Tongue (tissue), 2 donors: ENCODE data around the gene TMEM108. TPM values are rescaled to one million over a fixed set of nuclear protein-coding genes. Genes with fewer than 3 reads are reported as not detected.
A peak's percentile ranks its signal among the peaks of the same experiment; 100 is the strongest.

Source experiments
- DNase-seq: peaks from one replicate; pipeline ENCODE4 v3.0.0-alpha.2; 2015
- total RNA-seq: library from RNA; depleted of rRNA; stranded (reverse); fragments of >200 nt; gene quantifications from one replicate; pipeline ENCODE4 v1.2.3, GENCODE V29; 2014

The TMEM108 gene
- total RNA-seq, 1 donor from 2014 or later = 4.6 TPM

- no peak for DNase-seq
Observed at GRCh38 chr3:133388696-133389395, 350.7 kb downstream of the TMEM108 start.

DNA sequence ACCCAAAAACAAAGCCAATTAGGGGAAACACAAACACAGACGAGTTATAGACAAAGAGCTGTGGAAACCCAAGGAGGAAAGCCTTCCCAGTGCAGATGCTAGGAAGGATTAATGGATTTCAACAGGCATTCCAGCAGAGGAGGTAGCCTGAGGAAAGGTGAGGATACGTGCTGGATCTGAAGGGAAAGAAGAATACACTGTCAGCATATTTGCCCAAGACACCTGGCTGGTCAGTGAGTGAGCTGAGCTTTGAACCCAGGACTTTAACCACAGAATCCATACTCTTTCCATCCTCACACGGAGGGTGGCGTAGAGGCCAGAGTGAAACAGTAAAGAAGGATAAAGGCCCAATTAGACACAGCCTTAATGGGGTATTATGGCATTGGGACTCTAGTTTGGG lies 352.5 kb downstream of the TMEM108 start:
- DNase-seq = no peak

DNA sequence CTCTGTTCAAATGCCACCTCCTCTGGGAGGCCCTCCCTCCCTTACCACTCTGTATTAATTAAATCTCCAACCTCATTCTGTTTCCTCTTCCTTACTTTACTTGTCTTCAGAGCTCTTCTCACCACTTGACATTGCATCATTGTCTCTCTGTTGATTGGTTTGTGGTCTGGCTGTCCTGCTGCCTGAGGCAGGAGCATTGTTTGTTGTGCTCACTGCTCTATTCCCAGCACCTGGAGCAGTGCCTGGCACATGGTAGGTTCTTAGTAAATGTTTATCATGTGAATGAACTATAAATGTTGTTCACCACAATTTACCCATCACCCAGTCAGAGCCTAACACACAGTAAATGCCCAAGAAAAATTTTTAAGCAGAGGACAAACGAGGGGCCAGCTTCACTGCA lies 355.0 kb downstream of the TMEM108 start:
- no peak for DNase-seq

GRCh38 chr3:133393691-133394474 lies 355.7 kb downstream of the TMEM108 start:
- DNase-seq = no peak

- no peak for DNase-seq
Observed at GRCh38 chr3:133394561-133395311, 356.5 kb downstream of the TMEM108 start.

DNA sequence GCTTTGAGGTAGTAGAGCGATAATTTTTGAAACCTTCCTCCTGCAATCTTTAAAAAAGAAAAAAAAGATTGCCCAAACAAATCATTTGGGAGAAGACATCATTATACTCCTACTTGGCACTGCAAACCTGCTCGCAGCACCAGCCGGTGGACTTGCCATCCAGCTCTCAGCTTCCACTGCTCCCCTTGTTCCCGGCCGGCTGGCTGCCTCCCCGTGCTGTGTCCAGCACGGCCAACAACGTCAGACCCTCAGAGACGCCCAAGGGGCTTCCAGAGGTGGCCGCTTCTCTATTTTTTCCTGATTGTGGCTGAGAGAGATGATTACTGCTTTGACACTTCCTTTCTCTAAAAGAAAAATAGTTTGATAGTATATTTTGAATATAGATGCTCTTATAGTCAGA lies 358.7 kb downstream of the TMEM108 start:
- no peak for DNase-seq

DNA sequence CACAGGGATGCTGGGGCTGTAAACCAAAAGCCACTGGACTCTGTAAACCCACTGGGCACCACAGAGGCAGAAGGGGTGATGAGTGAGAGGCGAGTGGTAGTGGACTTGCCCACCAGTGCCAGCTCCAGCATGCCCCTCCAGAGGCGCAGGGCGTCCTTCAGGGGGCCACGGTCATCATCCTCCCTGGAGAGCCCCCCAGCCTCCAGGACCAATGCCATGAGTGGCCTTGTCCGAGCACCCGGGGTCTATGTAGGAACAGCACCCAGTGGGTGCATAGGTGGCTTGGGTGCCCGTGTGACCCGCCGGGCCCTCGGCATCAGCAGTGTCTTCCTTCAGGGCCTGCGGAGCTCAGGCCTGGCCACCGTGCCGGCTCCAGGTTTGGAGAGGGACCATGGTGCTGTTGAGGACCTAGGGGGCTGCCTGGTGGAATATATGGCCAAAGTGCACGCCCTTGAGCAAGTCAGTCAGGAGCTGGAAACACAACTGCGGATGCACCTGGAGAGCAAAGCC lies 361.9 kb downstream of the TMEM108 start, which contains the start of gene BFSP2:
TSS of gene BFSP2 (plus strand) at position 51 of the 510 bp plus-strand sequence. CDS start at position 79, 28 bp downstream.
- DNase-seq = no peak

DNA sequence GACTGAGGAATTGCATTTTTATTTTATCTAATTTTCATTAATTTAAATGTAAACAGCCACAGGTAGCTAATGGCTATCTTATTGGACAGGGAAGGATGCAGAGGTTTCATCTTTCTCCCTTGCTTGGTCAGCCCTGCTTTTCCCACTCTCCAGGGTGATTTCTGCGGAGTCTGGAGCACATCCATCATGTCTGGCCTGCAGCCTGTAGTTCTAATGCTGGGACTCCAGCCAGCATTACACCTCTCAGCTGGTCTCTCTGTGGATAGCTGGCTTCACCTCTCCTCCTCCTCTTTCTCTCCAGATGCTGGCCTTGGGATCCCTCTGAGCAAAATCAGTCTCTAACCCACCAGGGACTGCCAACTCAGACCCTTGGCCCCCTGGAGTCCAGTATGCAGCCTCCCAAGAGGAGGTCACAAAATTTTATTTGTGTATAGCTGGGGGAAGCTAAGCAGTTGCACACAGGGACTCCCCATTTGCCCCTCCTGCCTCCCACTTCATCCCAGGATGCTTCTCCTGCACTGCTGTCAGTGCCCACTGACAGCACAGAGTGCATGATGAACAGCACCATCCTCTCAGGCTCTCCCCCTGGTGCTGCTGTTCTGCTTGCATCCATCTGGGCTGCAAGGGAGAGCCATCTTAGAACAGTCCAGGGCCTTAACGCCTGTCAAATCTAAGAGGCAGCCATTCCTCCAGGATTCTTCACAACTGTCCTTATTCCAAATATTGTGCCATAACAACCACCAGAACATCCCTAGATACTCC lies 363.4 kb downstream of the TMEM108 start:
- peak; percentile 75 for DNase-seq

DNA sequence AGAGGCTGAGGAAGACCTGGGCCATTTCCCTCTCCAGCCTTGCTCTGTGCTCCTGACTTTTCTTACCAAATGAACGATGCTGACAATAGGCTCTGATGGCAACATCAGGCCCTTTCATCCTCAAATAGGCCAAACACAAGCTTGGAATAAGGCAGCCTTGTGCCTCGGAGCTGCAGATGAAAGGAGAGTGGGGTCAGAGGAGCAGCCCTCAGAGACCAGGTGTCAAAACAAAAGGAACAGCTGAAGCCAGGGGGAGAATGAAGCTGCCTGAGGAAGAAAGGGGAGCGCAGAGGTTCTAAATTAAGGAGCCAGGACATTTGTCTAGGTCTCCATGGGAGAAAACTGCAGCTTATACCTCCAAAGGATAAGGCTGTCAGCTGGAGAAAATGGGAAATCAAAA lies 366.7 kb downstream of the TMEM108 start:
- peak; percentile 43 for DNase-seq

- peak; percentile 9 for DNase-seq
Observed at GRCh38 chr3:133408366-133408765, 370.2 kb downstream of the TMEM108 start.

DNA sequence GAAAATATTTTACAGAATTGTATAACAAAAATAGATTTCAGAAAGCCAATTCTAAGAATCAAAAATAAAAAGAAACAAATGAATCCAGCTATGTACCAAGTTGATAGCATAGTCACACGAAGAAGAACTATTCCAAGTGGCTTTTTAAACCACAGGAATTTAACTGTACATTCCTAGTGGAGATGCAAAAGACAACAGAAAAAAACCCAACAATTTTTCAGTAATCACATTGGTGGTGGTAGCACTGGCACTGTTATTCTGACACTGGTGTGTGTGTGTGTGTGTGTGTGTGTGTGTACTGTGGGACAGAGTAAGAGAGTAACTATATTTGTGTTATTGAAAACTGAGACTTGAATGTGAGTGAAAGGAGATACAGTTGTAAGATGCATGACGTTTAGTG lies 370.8 kb downstream of the TMEM108 start:
- DNase-seq = no peak

GRCh38 chr3:133410191-133410892 lies 372.2 kb downstream of the TMEM108 start:
- DNase-seq = no peak

DNA sequence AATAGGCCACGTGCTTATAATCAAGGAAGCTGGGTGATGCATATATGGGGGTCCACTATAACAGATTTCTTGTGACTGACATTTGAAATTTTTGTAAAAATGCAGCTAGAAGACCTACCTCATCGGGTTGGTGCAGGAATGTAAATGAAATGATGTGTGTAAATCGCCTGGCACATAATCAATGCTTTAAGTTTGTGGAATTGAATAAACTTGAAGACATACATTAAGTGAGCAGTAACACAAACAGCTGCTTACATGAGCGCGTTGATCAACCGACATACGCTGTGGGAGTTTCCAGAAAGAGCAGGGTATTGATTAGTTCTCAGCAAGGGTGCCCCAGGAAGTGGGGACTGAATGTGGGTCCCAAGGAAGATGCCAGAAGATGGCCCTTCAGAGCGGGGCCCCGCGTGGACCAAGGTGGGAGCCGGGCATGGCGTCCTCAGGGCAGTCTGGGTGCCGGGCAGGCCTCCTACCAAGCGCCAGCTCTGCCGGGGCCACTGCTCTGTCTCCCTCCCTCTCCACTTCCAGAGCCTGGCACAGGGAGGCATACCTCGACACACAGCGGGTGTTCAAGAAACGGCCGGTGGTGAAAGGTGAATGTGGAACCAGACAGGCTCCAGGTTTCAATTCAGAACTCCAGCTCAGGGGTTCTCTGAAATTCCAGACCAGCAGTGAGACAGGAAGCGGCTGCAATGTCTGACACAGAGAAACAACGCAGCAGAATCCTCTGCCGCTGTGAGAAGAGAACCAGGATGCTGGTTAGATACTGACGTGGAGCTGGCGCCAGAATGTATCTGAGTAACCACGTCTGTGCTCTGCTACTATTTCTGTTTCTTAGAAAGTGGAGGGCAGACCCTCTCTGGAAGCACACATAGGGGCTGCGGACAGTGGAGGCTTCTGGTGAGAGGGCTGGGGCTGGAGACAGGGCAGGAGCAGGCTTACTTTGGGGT lies 374.3 kb downstream of the TMEM108 start:
- peak; percentile 42 for DNase-seq

DNA sequence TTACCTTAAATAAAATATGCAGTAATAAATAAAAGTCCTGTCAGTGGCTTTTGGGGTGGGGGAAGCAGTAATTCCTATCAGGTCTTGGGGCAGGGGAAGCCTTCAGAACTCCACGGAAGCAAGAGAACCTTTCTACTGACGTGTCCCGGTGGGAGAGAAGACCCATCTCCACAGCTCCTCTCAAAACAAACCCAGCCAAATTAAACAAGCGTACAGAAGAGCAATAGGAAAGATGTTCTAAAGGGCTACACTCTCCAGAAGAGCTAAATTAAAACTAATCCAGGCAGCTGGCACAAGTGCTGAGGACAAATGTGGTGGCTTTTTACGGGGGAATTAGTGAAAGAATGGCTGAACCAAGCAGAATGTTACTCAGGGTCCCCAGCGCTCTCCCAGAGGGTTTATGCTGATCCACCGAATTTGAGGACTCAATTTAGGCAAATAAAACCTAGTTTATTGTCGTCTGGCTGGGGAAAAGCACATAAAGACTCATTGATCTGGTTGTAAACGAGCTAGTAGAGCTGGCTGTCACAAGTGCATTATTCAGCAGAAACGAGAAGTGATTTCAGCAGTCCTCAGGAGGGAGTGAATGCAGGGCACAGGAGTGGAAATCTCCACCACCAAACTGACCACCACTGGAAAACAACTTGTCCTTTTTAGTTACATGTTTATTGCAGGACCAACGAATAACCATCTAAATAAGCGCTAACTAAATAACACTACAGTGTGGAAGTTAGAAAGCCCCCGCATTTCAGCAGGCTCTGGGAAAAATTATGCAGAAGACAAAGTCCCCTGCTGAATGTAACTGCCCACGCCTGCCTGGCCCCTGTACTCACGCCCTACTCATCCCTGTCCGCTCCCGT lies 375.2 kb downstream of the TMEM108 start:
- peak; percentile 56 for DNase-seq

- DNase-seq = no peak
Observed at GRCh38 chr3:133414021-133414392, 375.8 kb downstream of the TMEM108 start.

- DNase-seq = no peak
Observed at GRCh38 chr3:133418361-133418760, 380.2 kb downstream of the TMEM108 start.

DNA sequence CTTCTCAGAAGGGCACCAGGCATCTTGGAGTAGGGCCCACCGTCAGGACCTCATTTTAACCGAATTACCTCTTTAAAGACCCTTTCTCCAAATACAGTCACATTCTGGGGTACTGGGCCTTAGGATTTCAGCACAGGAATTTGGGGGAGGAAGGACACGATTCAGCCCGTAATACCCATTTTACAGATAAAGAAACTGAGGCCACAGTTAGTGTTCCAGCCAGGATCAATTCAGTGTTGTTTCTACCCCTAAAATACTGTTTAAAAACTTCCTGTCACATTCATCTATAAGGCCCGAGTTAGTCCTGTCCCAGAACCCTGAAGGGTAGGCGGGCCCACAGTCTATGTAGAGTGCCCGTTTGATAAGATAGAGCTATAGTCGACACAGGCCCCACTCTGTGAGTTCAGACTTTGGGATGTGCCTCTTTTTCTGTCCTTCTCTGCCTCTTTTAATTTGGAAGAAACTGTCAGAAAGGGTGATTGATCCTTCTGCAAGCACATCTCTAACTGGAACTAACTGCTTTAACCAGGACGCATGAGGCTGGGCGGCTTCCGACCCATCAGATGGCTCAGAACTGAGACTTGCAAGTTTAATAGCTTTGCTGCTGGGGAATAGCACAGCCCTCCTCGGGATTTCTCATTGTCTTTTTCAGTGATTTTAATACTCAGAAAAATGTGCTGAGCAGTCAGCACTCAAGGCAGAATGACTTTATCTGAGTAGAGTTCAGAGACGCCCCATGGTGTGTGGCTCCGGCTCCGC lies 381.1 kb downstream of the TMEM108 start:
- DNase-seq = no peak
